Psoas muscle (tissue), 8 donors: ENCODE results near the gene ATP8A2. TPM values are rescaled to one million over a fixed set of nuclear protein-coding genes. Genes with fewer than 3 reads are reported as not detected.
A peak's percentile ranks its signal among the peaks of the same experiment; 100 is the strongest.

ENCODE experiments used
- ATAC-seq, 4 donors: fragments of 200-7000 bp; cut with Tn5 transposase; one replicate each; pipeline ENCODE4 v1.9.1; 2020; ENCODE audit warnings: moderate library complexity in 3 of 4, mild to moderate bottlenecking in 2 of 4
- DNase-seq, 2 donors: peaks; one replicate each; pipeline ENCODE4 v3.0.0-alpha.2; 2020
- H3K27ac ChIP-seq: fragments of 200-600 bp; one replicate; pipeline ENCODE4 v1.8.0; 2022
- H3K27me3 ChIP-seq, 3 donors: fragments of 200-600 bp in 1 of 3; one replicate each; pipeline versions ENCODE4 v1.6.1 to v1.8.0; 2013 to 2022; ENCODE audit warnings: low read length in 2 of 3, mild to moderate bottlenecking in 2 of 3, moderate library complexity in 1 of 3; ENCODE audit not compliant: insufficient read depth in 3 of 3
- H3K36me3 ChIP-seq, 2 donors: fragments of 200-600 bp in 1 of 2; one replicate each; pipeline versions ENCODE4 v1.6.1 to v1.8.0; 2013 to 2022; ENCODE audit warnings: low read depth in 1 of 2, mild to moderate bottlenecking in 1 of 2, moderate library complexity in 1 of 2; ENCODE audit not compliant: insufficient read depth in 1 of 2
- H3K4me1 ChIP-seq: fragments of 200-600 bp; one replicate; pipeline ENCODE4 v1.8.0; 2022
- H3K4me3 ChIP-seq: fragments of 200-600 bp; one replicate; pipeline ENCODE4 v1.8.0; 2022; ENCODE audit warnings: mild to moderate bottlenecking
- H3K9me3 ChIP-seq: fragments of 200-600 bp; one replicate; pipeline ENCODE4 v1.8.0; 2022
- WGBS, 3 donors: extraction: QIAGEN DNeasy Blood & Tissue Kit; methylation state at CpG; one replicate each; pipeline versions ENCODE4 v1.1.6 to v1.1.7; 2013; 5-methylcytosine and 5-hydroxymethylcytosine counted together
- intact Hi-C, 2 donors: fragments of 100-400 bp; cut with DNase I; formaldehyde crosslinking; loops; one replicate each; pipeline versions ENCODE4 v1.11.0 to v1.14.2; 2022
- polyA plus RNA-seq, 3 donors: library from polyadenylated mRNA; stranded (reverse); fragments of 200-250 nt; gene quantifications; one replicate each; pipeline ENCODE4 v1.2.3, GENCODE V29; 2013
- total RNA-seq, 4 donors: library from RNA; stranded (reverse); fragmentation: NEBNext Ultra II Directional in 2 of 4; extraction: Animal tissue kit (Norgen Biotek cat#: 25700) in 2 of 4; gene quantifications; one replicate each; pipeline versions ENCODE4 v1.2.1 to v1.2.4, GENCODE V29; 2021 to 2023
- TF ChIP-seq, protein P1 (sequence below): fragments of 200-600 bp; IDR thresholded peaks from one replicate; pipeline ENCODE4 v1.8.0; 2022; ENCODE audit warnings: antibody characterized with exemption
- donor health status: healthy with polysubstance abuse.
- donor health status: DM: no; HTN: no; CAD: no; lungs with moderate emphysema.
- donor health status: Bipolar disorder and iron deficiency.
- donor health status: healthy.
- donor health status: DM: yes; HTN: yes; CAD: no.
- donor health status: DM: no; HTN: no; CAD: no.
- donor health status: DM: no; HTN: no; CAD: no.
- donor health status: DM: yes; HTN: yes; CAD: no.

Gene ATP8A2
- total and polyA plus RNA-seq, 7 donors, result 0.02 to 0.22 (median 0.04) TPM; not detected in 2

DNA sequence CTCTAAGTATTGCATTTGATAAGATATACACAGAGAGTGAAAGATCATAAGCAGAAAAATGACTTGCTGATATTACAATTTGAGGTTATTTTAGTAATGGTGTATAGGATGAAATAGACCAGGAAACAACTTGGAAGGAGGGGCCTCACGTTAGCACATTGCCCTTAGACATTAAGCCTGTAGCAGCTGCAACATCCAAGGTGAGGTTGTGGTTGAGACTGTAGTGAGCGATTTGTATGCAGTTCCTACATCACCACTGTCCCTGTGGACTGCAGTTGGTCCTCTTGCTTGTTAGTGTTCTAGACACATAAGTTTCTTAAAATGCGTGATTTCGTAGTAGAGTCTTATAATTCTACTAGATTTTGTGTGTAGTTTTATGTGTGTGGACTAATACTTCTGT, 311.3 kb downstream of the ATP8A2 start:
- ATAC-seq (no peak), DNase-seq (no peak)
- no peak overlapping the region for H3K4me3 ChIP-seq
- 89 to 94% (median 90%) methylated on average over 4 of the region's 4 CpGs for WGBS, 3 donors
- intact Hi-C loops, result loop anchor here in 1 of 2 donors (5.0 kb wide), 1 partner anchor 379 kb away; no protein-coding TSS in a partner anchor
- no peaks in the 10 kb centered on the region for H3K9me3 ChIP-seq
- H3K36me3 ChIP-seq, result no peaks in the 10 kb centered on the region
- no peak overlapping the region for H3K27ac ChIP-seq
- TF ChIP-seq, protein P1, sequence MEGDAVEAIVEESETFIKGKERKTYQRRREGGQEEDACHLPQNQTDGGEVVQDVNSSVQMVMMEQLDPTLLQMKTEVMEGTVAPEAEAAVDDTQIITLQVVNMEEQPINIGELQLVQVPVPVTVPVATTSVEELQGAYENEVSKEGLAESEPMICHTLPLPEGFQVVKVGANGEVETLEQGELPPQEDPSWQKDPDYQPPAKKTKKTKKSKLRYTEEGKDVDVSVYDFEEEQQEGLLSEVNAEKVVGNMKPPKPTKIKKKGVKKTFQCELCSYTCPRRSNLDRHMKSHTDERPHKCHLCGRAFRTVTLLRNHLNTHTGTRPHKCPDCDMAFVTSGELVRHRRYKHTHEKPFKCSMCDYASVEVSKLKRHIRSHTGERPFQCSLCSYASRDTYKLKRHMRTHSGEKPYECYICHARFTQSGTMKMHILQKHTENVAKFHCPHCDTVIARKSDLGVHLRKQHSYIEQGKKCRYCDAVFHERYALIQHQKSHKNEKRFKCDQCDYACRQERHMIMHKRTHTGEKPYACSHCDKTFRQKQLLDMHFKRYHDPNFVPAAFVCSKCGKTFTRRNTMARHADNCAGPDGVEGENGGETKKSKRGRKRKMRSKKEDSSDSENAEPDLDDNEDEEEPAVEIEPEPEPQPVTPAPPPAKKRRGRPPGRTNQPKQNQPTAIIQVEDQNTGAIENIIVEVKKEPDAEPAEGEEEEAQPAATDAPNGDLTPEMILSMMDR, result no peak
- peaks cover 25% of the 10 kb centered on the region for H3K4me1 ChIP-seq
- H3K27me3 ChIP-seq, result no peaks in the 10 kb centered on the region

- peaks cover 31% of the 10 kb centered on the region for H3K4me1 ChIP-seq
- ATAC-seq (no peak), DNase-seq (no peak)
- TF ChIP-seq, protein P1, result no peak
- H3K27me3 ChIP-seq, result no peaks in the 10 kb centered on the region
- WGBS, 3 donors, result 83 to 92% (median 85%) methylated on average over 6 of the region's 6 CpGs
- intact Hi-C loops, result loop anchor here in 1 of 2 donors (5.0 kb wide), 1 partner anchor 378 kb away; no protein-coding TSS in a partner anchor
- peak overlapping the region; percentile 27 for H3K27ac ChIP-seq
- no peaks in the 10 kb centered on the region for H3K9me3 ChIP-seq
- H3K4me3 ChIP-seq, result no peak overlapping the region
- H3K36me3 ChIP-seq, result no peaks in the 10 kb centered on the region
Observed at GRCh38 chr13:25683662-25684370, 312.0 kb downstream of the ATP8A2 start.

DNA sequence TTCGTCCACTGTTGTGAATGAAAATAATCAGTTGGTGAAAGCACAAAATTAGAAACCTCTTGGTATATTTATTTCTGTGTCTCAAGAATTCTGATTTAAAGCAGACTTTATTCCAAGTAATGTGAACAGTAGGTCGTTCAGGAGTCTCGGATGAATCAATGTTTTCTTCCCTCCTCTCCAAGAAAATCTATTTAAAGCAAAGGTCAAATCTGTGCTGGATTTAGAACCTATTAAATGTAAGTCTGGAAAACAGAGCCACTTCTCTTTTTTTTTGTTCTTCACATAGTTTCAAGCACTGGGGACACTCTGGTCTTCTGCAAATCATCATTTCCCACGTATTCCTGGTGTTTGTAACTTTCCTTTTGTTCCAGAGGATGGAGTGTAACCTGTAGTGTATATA, 312.7 kb downstream of the ATP8A2 start:
- no peak overlapping the region for H3K4me3 ChIP-seq
- WGBS, 3 donors, result 30 to 57% (median 37%) methylated on average over 4 of the region's 4 CpGs
- ATAC-seq, result no peak
- H3K36me3 ChIP-seq, result no peaks in the 10 kb centered on the region
- intact Hi-C loops, result loop anchor here in 1 of 2 donors (5.0 kb wide), 1 partner anchor 378 kb away; no protein-coding TSS in a partner anchor
- TF ChIP-seq, protein P1, result no peak
- DNase-seq, result no peak
- no peaks in the 10 kb centered on the region for H3K9me3 ChIP-seq
- peak overlapping the region; percentile 27 for H3K27ac ChIP-seq
- no peaks in the 10 kb centered on the region for H3K27me3 ChIP-seq
- peaks cover 37% of the 10 kb centered on the region for H3K4me1 ChIP-seq

DNA sequence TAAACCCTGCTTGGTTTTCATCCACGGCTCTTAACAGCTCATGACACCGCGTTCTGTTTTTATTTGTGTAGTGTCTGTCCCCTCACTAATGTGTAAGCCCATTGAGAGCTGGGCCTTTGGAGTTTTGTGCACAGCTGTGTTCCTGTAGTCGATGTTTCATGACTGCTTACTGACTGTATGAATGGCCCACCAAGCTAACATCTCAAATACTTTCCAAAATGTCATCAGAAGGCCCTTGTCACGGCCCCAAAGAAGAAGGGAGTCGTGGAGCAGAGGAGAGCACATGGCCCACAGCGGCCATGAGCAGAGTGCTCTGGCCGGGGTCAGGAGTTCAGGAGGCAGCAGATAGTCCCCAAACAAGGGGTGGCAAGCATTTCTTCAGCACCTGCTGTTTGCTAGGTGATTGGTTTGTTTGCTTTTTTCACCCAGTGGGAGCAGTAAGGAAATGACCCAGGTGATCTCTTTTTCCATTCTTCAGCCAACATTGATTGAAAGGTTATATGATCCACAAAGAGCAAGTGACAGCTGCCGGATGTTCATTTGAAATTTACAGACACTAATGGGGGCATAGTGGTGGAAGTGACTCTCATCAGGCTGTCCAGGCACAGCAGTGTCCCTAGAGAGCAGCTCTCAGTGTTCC, 315.2 kb downstream of the ATP8A2 start:
- Histone ChIP-seq H3K4me1 (peaks cover 58% of the 10 kb centered on the region), H3K36me3 (no peaks in the 10 kb centered on the region), H3K27me3 (no peaks in the 10 kb centered on the region), H3K9me3 (no peaks in the 10 kb centered on the region), H3K27ac (peak overlapping the region; percentile 85), H3K4me3 (no peak overlapping the region)
- 78 to 81% (median 80%) methylated on average over 9 of the region's 9 CpGs for WGBS, 3 donors
- TF ChIP-seq, protein P1, result no peak
- intact Hi-C loops, result no loop called here
- no peak for DNase-seq
- no peak for ATAC-seq
